Thymus (tissue), 11 donors: ENCODE results near the gene RND1. TPM values are rescaled to one million over a fixed set of nuclear protein-coding genes. Genes with fewer than 3 reads are reported as not detected.

ENCODE experiments used
- DNase-seq, 9 donors: peaks; one replicate each; pipeline ENCODE4 v3.0.0-alpha.2; 2013; ENCODE audit warnings: low spot score in 9 of 9, low read depth in 6 of 9, missing footprints in 1 of 9
- H3K27ac ChIP-seq, 2 donors: one replicate each; pipeline ENCODE4 v1.5.1; 2013; ENCODE audit warnings: control low read depth in 1 of 2, low read depth in 1 of 2, low read length in 1 of 2, mild to moderate bottlenecking in 1 of 2, moderate library complexity in 1 of 2
- H3K27me3 ChIP-seq, 2 donors: one replicate each; pipeline ENCODE4 v1.5.1; 2013; ENCODE audit warnings: low read length in 1 of 2; ENCODE audit not compliant: control insufficient read depth in 2 of 2, insufficient read depth in 1 of 2
- H3K36me3 ChIP-seq, 2 donors: one replicate each; pipeline ENCODE4 v1.5.1; 2013; ENCODE audit warnings: low read length in 1 of 2, mild to moderate bottlenecking in 1 of 2, moderate library complexity in 1 of 2; ENCODE audit not compliant: control insufficient read depth in 2 of 2, insufficient read depth in 2 of 2
- H3K4me1 ChIP-seq, 2 donors: one replicate each; pipeline ENCODE4 v1.5.1; 2013; ENCODE audit warnings: low read length in 2 of 2; ENCODE audit not compliant: control insufficient read depth in 2 of 2, insufficient read depth in 2 of 2
- H3K4me3 ChIP-seq, 2 donors: one replicate each; pipeline ENCODE4 v1.5.1; 2013; ENCODE audit warnings: low read length in 2 of 2, control low read depth in 1 of 2, mild to moderate bottlenecking in 1 of 2
- H3K9me3 ChIP-seq, 2 donors: one replicate each; pipeline ENCODE4 v1.5.1; 2013; ENCODE audit warnings: low read length in 1 of 2, mild to moderate bottlenecking in 1 of 2; ENCODE audit not compliant: control insufficient read depth in 2 of 2, insufficient read depth in 1 of 2
- WGBS: extraction: QIAGEN DNeasy Blood & Tissue Kit; methylation state at CpG from one replicate; pipeline ENCODE4 v1.1.7; 2013; 5-methylcytosine and 5-hydroxymethylcytosine counted together
- polyA plus RNA-seq: library from polyadenylated mRNA; stranded (reverse); fragments of 200-250 nt; gene quantifications from one replicate; pipeline ENCODE4 v1.2.3, GENCODE V29; 2013
- total RNA-seq: library from RNA; stranded (reverse); fragments of 120-200 nt; gene quantifications from one replicate; pipeline ENCODE4 v1.2.4, GENCODE V29; 2013
- donor health status: healthy.

RND1 gene
- total and polyA plus RNA-seq, 2 donors = 1.1 to 1.8 TPM

- Histone ChIP-seq H3K4me3 (no peak overlapping the region), H3K9me3 (no peaks in the 10 kb centered on the region), H3K4me1 (peaks cover 0 to 10% of the 10 kb centered on the region in 2 donors), H3K36me3 (no peaks in the 10 kb centered on the region), H3K27ac (no peak overlapping the region), H3K27me3 (peaks cover 9 to 41% of the 10 kb centered on the region in 2 donors)
- WGBS = 91% methylated on average over 1 of the region's 1 CpG
- DNase-seq = no peak
Measured at GRCh38 chr12:48894271-48894670, 28.6 kb upstream of the RND1 start.

- peaks cover 0 to 10% of the 10 kb centered on the region in 2 donors for H3K4me1 ChIP-seq
- H3K27me3 ChIP-seq = peaks cover 9 to 37% of the 10 kb centered on the region in 2 donors
- H3K36me3 ChIP-seq = no peaks in the 10 kb centered on the region
- WGBS = 11% methylated on average over 37 of the region's 37 CpGs
- H3K4me3 ChIP-seq = no peak overlapping the region
- no peak overlapping the region for H3K27ac ChIP-seq
- peak in 7 of 9 donors; percentile 32 to 75 (median 48) for DNase-seq
- no peaks in the 10 kb centered on the region for H3K9me3 ChIP-seq
Measured at GRCh38 chr12:48890657-48891418, 25.2 kb upstream of the RND1 start.

GRCh38 chr12:48889679-48890078 is 24.0 kb upstream of the RND1 start:
- 96% methylated on average over 3 of the region's 3 CpGs for WGBS
- Histone ChIP-seq H3K4me3 (no peak overlapping the region), H3K27ac (no peak overlapping the region), H3K36me3 (no peaks in the 10 kb centered on the region), H3K9me3 (no peaks in the 10 kb centered on the region), H3K27me3 (peaks cover 9 to 37% of the 10 kb centered on the region in 2 donors), H3K4me1 (peaks cover 0 to 10% of the 10 kb centered on the region in 2 donors)
- no peak for DNase-seq

- H3K27ac ChIP-seq = no peak overlapping the region
- no peak overlapping the region for H3K4me3 ChIP-seq
- no peaks in the 10 kb centered on the region for H3K4me1 ChIP-seq
- H3K27me3 ChIP-seq = peaks cover 3 to 53% of the 10 kb centered on the region in 2 donors
- no peak for DNase-seq
- 91% methylated on average over 13 of the region's 13 CpGs for WGBS
- no peaks in the 10 kb centered on the region for H3K36me3 ChIP-seq
- H3K9me3 ChIP-seq = no peaks in the 10 kb centered on the region
Measured at GRCh38 chr12:48883305-48884161, 17.9 kb upstream of the RND1 start.

- DNase-seq = no peak
- no peaks in the 10 kb centered on the region for H3K9me3 ChIP-seq
- peaks cover 3 to 52% of the 10 kb centered on the region in 2 donors for H3K27me3 ChIP-seq
- no peaks in the 10 kb centered on the region for H3K36me3 ChIP-seq
- H3K4me1 ChIP-seq = no peaks in the 10 kb centered on the region
- no peak overlapping the region for H3K27ac ChIP-seq
- WGBS = 97% methylated on average over 3 of the region's 3 CpGs
- no peak overlapping the region for H3K4me3 ChIP-seq
Measured at GRCh38 chr12:48882972-48883304, 17.3 kb upstream of the RND1 start.

GRCh38 chr12:48882315-48882687 is 16.6 kb upstream of the RND1 start:
- Histone ChIP-seq H3K27me3 (peaks cover 3 to 52% of the 10 kb centered on the region in 2 donors), H3K4me1 (no peaks in the 10 kb centered on the region), H3K27ac (no peak overlapping the region), H3K36me3 (no peaks in the 10 kb centered on the region), H3K9me3 (no peaks in the 10 kb centered on the region), H3K4me3 (no peak overlapping the region)
- 18% methylated on average over 10 of the region's 10 CpGs for WGBS
- DNase-seq = no peak

GRCh38 chr12:48881686-48882314 is 16.1 kb upstream of the RND1 start:
- Histone ChIP-seq H3K27me3 (peaks cover 3 to 52% of the 10 kb centered on the region in 2 donors), H3K4me1 (no peaks in the 10 kb centered on the region), H3K4me3 (no peak overlapping the region), H3K27ac (no peak overlapping the region), H3K9me3 (no peaks in the 10 kb centered on the region), H3K36me3 (no peaks in the 10 kb centered on the region)
- WGBS = 75% methylated on average over 9 of the region's 9 CpGs
- DNase-seq = no peak

- no peak for DNase-seq
- Histone ChIP-seq H3K9me3 (no peaks in the 10 kb centered on the region), H3K27ac (no peak overlapping the region), H3K4me1 (no peaks in the 10 kb centered on the region), H3K27me3 (peaks cover 3 to 52% of the 10 kb centered on the region in 2 donors), H3K4me3 (no peak overlapping the region), H3K36me3 (no peaks in the 10 kb centered on the region)
- WGBS = 82% methylated on average over 9 of the region's 9 CpGs
Measured at GRCh38 chr12:48880647-48881046, 15.0 kb upstream of the RND1 start.

- 97% methylated on average over 2 of the region's 2 CpGs for WGBS
- no peak for DNase-seq
Measured at GRCh38 chr12:48878548-48878947, 12.9 kb upstream of the RND1 start.

More at GRCh38 chr12:48878548-48878947, 12.9 kb upstream of the RND1 start:
- no peaks in the 10 kb centered on the region for H3K4me1 ChIP-seq
- no peak overlapping the region for H3K4me3 ChIP-seq
- no peak overlapping the region for H3K27ac ChIP-seq
- H3K9me3 ChIP-seq = no peaks in the 10 kb centered on the region
- H3K36me3 ChIP-seq = no peaks in the 10 kb centered on the region
- peaks cover 3 to 45% of the 10 kb centered on the region in 2 donors for H3K27me3 ChIP-seq
